Measurements from ENCODE around the gene FAT1.

- TF ChIP-seq YY1 (IDR thresholded peaks at IDR 0.05; ENCODE audit: insufficient read depth, insufficient read length) (no peak), ZNF274 (IDR thresholded peaks at IDR 0.05; ENCODE audit: low read depth, low read length) (no peak), SUZ12 (IDR thresholded peaks at IDR 0.05; ENCODE audit: extremely low read depth, insufficient read depth, insufficient read length) (no peak)
These were observed 157.6 kb downstream of the FAT1 start for GRCh38 chr4:186566068-186566467.

All from NT2/D1 (cell line).